Thyroid gland (tissue), 4 donors: ENCODE measurements around the gene CRYL1. TPM values are rescaled to one million over a fixed set of nuclear protein-coding genes. Genes with fewer than 3 reads are reported as not detected.
A peak's percentile ranks its signal among the peaks of the same experiment; 100 is the strongest.

Experiments
- DNase-seq, 2 donors: peaks; one replicate each; pipeline ENCODE4 v3.0.0-alpha.2; 2019
- H3K27ac ChIP-seq, 3 donors: fragments of 200-600 bp; sonication (generic); 1 replicate in 2 of 3; 2 replicates in 1 of 3; pipeline ENCODE4 v1.5.1; 2016 to 2019; ENCODE audit warnings: mild to moderate bottlenecking in 1 of 3, moderate library complexity in 1 of 3
- H3K27me3 ChIP-seq: fragments of 200-600 bp; sonication (generic); one replicate; pipeline ENCODE4 v1.5.1; 2019
- H3K36me3 ChIP-seq, 2 donors: fragments of 200-600 bp; sonication (generic); one replicate each; pipeline ENCODE4 v1.5.1; 2016 to 2019
- H3K4me1 ChIP-seq, 2 donors: fragments of 200-600 bp; sonication (generic); one replicate each; pipeline ENCODE4 v1.5.1; 2017 to 2019
- H3K4me3 ChIP-seq, 3 donors: fragments of 200-600 bp; sonication (generic); replicated peaks in 1 of 3; 1 replicate in 2 of 3; 2 replicates in 1 of 3; pipeline ENCODE4 v1.5.1; 2016; ENCODE audit warnings: mild to moderate bottlenecking in 1 of 3
- H3K9me3 ChIP-seq: fragments of 200-600 bp; sonication (generic); one replicate; pipeline ENCODE4 v1.5.1; 2017
- POLR2A ChIP-seq, 2 donors: fragments of 450-650 bp; IDR thresholded peaks; one replicate each; pipeline ENCODE4 v1.6.1; 2017; ENCODE audit warnings: antibody characterized with exemption in 2 of 2, mild to moderate bottlenecking in 2 of 2, moderate library complexity in 1 of 2
- WGBS, 2 donors: methylation state at CpG; one replicate each; pipeline ENCODE4 v1.1.5; 2017; 5-methylcytosine and 5-hydroxymethylcytosine counted together
- intact Hi-C: fragments of 100-400 bp; cut with DNase I; formaldehyde crosslinking; loops from one replicate; pipeline ENCODE4 v1.15.1; 2023
- total RNA-seq, 4 donors: library from RNA; depleted of rRNA; stranded (reverse); fragments of >200 nt; gene quantifications; one replicate each; pipeline ENCODE4 v1.2.3, GENCODE V29; 2016
- TF ChIP-seq, protein P1 (sequence below), 6 experiments: fragments of 200-600 bp in 3 of 6; fragments of 450-650 bp in 3 of 6; sonication (generic) in 3 of 6; IDR thresholded peaks; one replicate each; pipeline ENCODE4 v1.5.1; 2016 to 2019; ENCODE audit warnings: antibody characterized with exemption in 6 of 6, mild to moderate bottlenecking in 2 of 6, inconsistent platforms in 1 of 6, moderate library complexity in 1 of 6

Gene CRYL1
- total RNA-seq, 4 donors from 2014 or later, result 33.1 to 53.8 (median 46.7) TPM

- Histone ChIP-seq H3K27ac (no peak overlapping the region), H3K4me3 (no peak overlapping the region), H3K27me3 (no peaks in the 10 kb centered on the region), H3K9me3 (no peaks in the 10 kb centered on the region), H3K4me1 (peaks cover 0 to 6% of the 10 kb centered on the region in 2 donors), H3K36me3 (no peaks in the 10 kb centered on the region)
- no peak for DNase-seq
- WGBS, 2 donors, result 69 to 74% methylated on average over 6 of the region's 6 CpGs
- TF ChIP-seq, protein P1, sequence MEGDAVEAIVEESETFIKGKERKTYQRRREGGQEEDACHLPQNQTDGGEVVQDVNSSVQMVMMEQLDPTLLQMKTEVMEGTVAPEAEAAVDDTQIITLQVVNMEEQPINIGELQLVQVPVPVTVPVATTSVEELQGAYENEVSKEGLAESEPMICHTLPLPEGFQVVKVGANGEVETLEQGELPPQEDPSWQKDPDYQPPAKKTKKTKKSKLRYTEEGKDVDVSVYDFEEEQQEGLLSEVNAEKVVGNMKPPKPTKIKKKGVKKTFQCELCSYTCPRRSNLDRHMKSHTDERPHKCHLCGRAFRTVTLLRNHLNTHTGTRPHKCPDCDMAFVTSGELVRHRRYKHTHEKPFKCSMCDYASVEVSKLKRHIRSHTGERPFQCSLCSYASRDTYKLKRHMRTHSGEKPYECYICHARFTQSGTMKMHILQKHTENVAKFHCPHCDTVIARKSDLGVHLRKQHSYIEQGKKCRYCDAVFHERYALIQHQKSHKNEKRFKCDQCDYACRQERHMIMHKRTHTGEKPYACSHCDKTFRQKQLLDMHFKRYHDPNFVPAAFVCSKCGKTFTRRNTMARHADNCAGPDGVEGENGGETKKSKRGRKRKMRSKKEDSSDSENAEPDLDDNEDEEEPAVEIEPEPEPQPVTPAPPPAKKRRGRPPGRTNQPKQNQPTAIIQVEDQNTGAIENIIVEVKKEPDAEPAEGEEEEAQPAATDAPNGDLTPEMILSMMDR (IDR thresholded peaks at IDR 0.05), result no peak
- no peak for TF ChIP-seq POLR2A (IDR thresholded peaks at IDR 0.05)
- intact Hi-C loops, result no loop called here
Measured at GRCh38 chr13:20411638-20412342, 113.9 kb downstream of the CRYL1 start.

- H3K4me3 ChIP-seq, result no peak overlapping the region
- no peaks in the 10 kb centered on the region for H3K27me3 ChIP-seq
- no peaks in the 10 kb centered on the region for H3K36me3 ChIP-seq
- no peak for DNase-seq
- intact Hi-C loops, result no loop called here
- H3K27ac ChIP-seq, result no peak overlapping the region
- peaks cover 0 to 6% of the 10 kb centered on the region in 2 donors for H3K4me1 ChIP-seq
- no peak for TF ChIP-seq POLR2A (IDR thresholded peaks at IDR 0.05)
- TF ChIP-seq, protein P1 (IDR thresholded peaks at IDR 0.05), result no peak
- WGBS, 2 donors, result 87 to 97% methylated on average over 4 of the region's 4 CpGs
- no peaks in the 10 kb centered on the region for H3K9me3 ChIP-seq
Measured at GRCh38 chr13:20410726-20411125, 114.9 kb downstream of the CRYL1 start.

- no peak overlapping the region for H3K4me3 ChIP-seq
- no peak for TF ChIP-seq POLR2A (IDR thresholded peaks at IDR 0.05)
- TF ChIP-seq, protein P1 (IDR thresholded peaks at IDR 0.05), result no peak
- H3K9me3 ChIP-seq, result no peaks in the 10 kb centered on the region
- intact Hi-C loops, result no loop called here
- 44 to 55% methylated on average over 8 of the region's 8 CpGs for WGBS, 2 donors
- H3K36me3 ChIP-seq, result peaks cover 0 to 4% of the 10 kb centered on the region in 2 donors
- H3K27me3 ChIP-seq, result no peaks in the 10 kb centered on the region
- DNase-seq, result peak; percentile 30 to 45
- no peak overlapping the region for H3K27ac ChIP-seq
- peaks cover 0 to 6% of the 10 kb centered on the region in 2 donors for H3K4me1 ChIP-seq
Measured at GRCh38 chr13:20408181-20408580, 117.5 kb downstream of the CRYL1 start.

GRCh38 chr13:20407759-20408158 is 117.9 kb downstream of the CRYL1 start:
- H3K27ac ChIP-seq, result no peak overlapping the region
- no peak overlapping the region for H3K4me3 ChIP-seq
- H3K9me3 ChIP-seq, result no peaks in the 10 kb centered on the region
- H3K27me3 ChIP-seq, result no peaks in the 10 kb centered on the region
- WGBS, 2 donors, result 89 to 90% methylated on average over 5 of the region's 5 CpGs
- intact Hi-C loops, result no loop called here
- TF ChIP-seq, protein P1 (IDR thresholded peaks at IDR 0.05), result no peak
- TF ChIP-seq POLR2A (IDR thresholded peaks at IDR 0.05), result no peak
- H3K36me3 ChIP-seq, result peaks cover 0 to 4% of the 10 kb centered on the region in 2 donors
- no peak for DNase-seq
- H3K4me1 ChIP-seq, result peaks cover 0 to 6% of the 10 kb centered on the region in 2 donors

GRCh38 chr13:20405691-20406090 is 120.0 kb downstream of the CRYL1 start:
- TF ChIP-seq POLR2A (IDR thresholded peaks at IDR 0.05), result no peak
- TF ChIP-seq, protein P1 (IDR thresholded peaks at IDR 0.05), result no peak
- DNase-seq, result no peak

More at GRCh38 chr13:20405691-20406090, 120.0 kb downstream of the CRYL1 start:
- Histone ChIP-seq H3K4me3 (no peak overlapping the region), H3K27me3 (no peaks in the 10 kb centered on the region), H3K27ac (no peak overlapping the region), H3K36me3 (peaks cover 0 to 4% of the 10 kb centered on the region in 2 donors), H3K9me3 (no peaks in the 10 kb centered on the region), H3K4me1 (peaks cover 0 to 6% of the 10 kb centered on the region in 2 donors)
- 80 to 90% methylated on average over 9 to 17 of the region's 17 CpGs for WGBS, 2 donors
- intact Hi-C loops, result no loop called here
